ENCODE results near the gene SLAMF7. TPM values are rescaled to one million over a fixed set of nuclear protein-coding genes. Genes with fewer than 3 reads are reported as not detected.

The SLAMF7 gene
- total RNA-seq, 2 experiments from 2014 or later: 124 to 137 TPM

Other genes with a start within 250 kb of the SLAMF7 start
- gene SLAMF6, start 216.0 kb upstream of the SLAMF7 start, total RNA-seq: 10 to 100 TPM; 43.0 to 48.1 TPM
- 10 to 100 TPM; 58.5 to 66.8 TPM for gene CD84, start 159.8 kb upstream of the SLAMF7 start, total RNA-seq
- gene SLAMF1, start 92.2 kb upstream of the SLAMF7 start, total RNA-seq: 10 to 100 TPM; 41.3 to 42.6 TPM
- gene CD48, start 27.4 kb upstream of the SLAMF7 start, total RNA-seq: 100 to 1,000 TPM; 379 to 386 TPM
- 10 to 100 TPM; 70.9 to 73.6 TPM for gene LY9, start 56.9 kb downstream of the SLAMF7 start, total RNA-seq
- 1 to 10 TPM; 6.0 to 7.8 TPM for gene CD244, start 123.6 kb downstream of the SLAMF7 start, total RNA-seq
- not detected for gene ITLN1, start 145.9 kb downstream of the SLAMF7 start, total RNA-seq
- gene ITLN2, start 215.6 kb downstream of the SLAMF7 start, total RNA-seq: not detected